COLO668 (cell line): ENCODE data around the gene FOXRED1.
"Not testable (repeated sequence)": the region's sequence is repeated elsewhere in the genome, so short reads cannot be mapped to it uniquely, and the experiment has no call there.

ENCODE experiments used
- DNase-seq: peaks from one replicate; lab custom pipeline; 2025; ENCODE audit not compliant: unreplicated experiment; lab: John Stamatoyannopoulos, UW

FOXRED1 gene

GRCh38 chr11:126277322-126277721 is 8.4 kb downstream of the FOXRED1 start:
- DNase-seq = no peak

GRCh38 chr11:126277780-126278179 is 8.8 kb downstream of the FOXRED1 start:
- no peak for DNase-seq

GRCh38 chr11:126279191-126279590 is 10.2 kb downstream of the FOXRED1 start:
- DNase-seq = no peak

DNA sequence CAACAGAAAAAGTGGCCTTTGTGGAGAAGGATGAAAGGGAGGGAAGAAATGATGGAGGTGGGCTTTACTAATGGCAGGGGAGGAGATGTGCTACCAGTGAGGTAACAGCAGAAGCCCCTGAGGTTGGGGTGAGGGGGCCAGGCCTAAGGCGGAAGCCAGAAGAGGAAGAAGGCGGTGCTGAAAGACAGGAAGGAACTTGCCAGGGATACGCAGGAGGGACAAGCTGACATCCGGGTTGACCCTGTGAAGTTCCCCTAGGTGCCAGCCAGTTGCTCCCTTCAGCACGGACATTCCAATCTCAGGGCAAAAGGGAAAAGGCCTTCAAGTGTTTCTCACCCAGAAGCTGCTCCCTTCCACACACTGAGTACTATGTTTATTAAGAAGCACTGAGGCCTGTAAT is 11.6 kb downstream of the FOXRED1 start:
- DNase-seq = no peak

GRCh38 chr11:126281245-126281644 is 12.3 kb downstream of the FOXRED1 start:
- DNase-seq = no peak

DNA sequence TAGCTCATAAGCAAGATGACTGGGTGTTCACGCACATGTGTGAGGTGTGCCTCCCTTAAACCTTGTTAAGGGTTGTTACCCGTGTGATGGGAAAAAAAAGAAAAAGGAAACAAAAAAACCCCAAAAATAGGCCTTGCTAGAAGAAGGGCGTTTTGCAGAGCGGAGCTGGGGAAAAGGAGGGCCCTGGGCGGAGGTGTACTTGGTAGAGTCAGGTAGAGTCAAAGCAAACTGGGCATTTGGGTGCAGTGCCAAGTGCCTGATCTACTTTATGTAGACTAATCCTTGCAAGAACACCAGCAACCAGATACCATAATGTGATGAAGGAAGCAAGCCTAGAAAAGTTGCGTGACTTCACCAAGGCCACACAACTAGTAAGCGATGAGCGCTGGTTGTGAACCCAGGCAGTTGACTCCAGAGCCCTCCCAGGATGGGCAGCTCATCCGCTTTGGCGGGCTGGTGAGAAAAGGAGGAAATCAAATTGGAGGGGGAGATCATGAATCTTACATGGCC is 12.8 kb downstream of the FOXRED1 start:
- DNase-seq = no peak

DNA sequence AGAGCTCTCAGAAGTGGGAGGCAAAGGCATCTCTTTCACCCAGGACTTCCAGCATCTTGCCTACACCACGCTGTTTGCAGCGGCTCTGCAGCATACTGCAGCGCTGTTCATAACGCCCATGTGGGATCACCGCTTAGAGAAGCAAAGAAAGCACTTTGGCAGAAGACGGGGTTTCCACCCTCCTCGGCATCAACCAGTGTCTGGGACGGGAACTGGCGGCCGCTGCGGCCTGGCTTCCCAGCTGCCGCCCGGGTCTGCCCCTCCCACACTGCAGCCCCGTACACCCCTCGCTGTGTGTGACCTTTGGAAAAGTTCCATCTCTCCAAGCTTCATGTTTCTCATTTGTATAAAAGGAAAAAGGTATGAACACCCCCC is 13.4 kb downstream of the FOXRED1 start:
- DNase-seq = peak; percentile 42

DNA sequence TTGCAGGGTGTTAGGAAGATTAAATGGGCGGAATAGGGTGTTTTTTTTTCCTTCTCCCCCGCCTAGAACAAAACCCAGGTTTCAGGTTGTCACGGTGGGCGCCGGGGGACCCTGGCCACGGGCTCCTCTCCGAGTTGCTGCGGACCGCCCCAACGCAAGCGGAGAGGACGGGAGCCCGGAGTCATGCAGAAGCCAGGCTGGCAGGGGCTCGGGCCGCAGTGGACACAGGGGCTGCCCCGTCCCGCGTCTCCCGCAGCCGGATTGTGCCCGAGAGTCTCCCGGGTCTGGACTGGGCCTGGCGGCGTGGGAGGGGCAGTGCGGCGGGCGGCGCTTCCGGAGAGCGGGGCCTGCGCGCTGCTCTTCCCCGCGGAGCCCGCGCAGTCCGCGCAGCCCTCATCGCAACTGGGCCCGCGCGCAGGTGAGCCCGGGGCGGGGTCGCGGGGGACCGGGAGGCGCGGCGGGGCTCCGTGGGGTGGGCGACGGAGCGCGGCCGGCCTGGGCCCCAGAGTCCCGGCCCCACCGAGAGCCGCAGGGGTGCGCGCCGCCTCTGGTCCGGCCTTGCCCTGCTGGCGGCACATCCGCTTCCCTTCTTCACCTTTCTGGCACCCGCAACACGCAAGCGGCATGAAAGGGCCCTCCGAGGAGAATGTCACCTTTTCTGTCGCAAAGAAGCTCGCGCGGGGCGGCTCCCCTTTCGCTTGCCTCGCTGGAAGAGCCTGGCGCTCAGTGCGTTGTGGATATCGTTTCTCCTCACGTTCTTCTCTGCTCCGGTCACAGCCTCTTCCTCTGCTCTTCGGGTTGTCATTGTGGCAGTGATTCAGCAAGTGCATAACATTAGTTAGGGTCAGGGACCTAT is 14.0 kb downstream of the FOXRED1 start, which contains the start of gene TIRAP:
TIRAP (plus strand) TSS at position 358 of the 856 bp plus-strand sequence. CDS start 7,802 bp downstream, outside the sequence.
- peak; percentile 74 for DNase-seq

- DNase-seq = peak; percentile 88
These were observed 15.9 kb downstream of the FOXRED1 start for GRCh38 chr11:126284829-126285228.

DNA sequence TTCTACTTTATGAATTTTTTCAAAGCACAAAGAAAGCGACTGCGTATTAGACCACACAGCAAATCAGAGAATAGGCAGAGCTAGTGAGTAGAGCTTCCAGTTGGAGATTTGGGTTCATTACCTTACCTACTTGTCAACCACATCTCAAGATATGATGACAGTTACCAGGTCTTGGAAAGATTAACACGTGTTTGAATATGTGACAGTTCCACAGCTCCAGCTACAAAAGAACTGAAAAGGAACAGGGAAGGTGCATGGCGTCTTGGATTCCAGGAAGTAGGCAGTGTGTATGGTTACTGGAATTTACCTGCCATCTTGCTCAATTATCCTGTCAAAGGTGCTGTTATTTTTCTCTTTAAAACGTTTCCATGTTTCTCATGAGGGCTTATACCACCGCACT is 19.3 kb downstream of the FOXRED1 start:
- no peak for DNase-seq

- no peak for DNase-seq
These were observed 21.9 kb downstream of the FOXRED1 start for GRCh38 chr11:126290887-126291286.

- no peak for DNase-seq
These were observed 24.8 kb downstream of the FOXRED1 start for GRCh38 chr11:126293726-126294125.

- DNase-seq = no peak
These were observed 28.1 kb downstream of the FOXRED1 start for GRCh38 chr11:126297004-126297403.

DNA sequence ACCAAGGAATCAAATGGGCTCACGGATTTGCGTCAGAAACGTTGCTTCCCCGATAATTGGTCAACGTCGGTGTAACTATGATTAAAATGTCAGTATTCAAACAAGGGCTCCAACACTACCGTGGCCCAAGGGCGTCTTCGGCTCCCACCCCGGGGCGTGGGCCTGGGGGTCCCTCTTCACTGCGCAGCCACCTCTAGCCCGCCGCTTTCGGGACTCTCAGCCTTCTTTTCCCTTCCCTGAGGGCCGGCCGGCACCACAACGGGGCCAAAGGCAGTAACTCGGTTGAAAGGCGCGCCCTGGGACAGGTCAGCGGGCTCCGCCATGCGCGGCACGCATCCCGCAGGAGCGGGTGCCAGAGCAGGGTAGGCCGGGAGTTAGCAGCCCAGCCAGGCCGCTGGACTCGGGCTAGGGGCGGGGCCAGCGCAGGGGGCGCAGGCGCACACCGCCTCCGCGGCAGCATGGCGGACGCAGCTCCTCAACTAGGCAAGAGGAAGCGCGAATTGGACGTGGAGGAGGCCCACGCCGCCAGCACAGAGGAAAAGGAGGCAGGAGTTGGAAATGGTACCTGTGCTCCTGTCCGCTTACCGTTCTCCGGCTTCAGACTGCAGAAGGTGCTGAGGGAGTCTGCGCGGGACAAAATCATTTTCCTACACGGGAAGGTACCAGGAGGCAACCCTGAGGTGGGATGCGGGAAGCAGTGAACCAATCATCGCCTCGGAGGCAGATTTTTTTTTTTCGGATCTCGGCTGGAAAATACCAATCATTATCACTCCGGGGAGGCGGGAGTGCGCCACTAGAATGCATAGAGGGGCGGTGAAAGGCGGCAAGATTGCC is 34.9 kb downstream of the FOXRED1 start, which contains the start of gene DCPS:
DCPS (plus strand) TSS at position 438 of the 834 bp plus-strand sequence; CDS start at position 459, 21 bp downstream.
- DNase-seq = peak; percentile 92

- DNase-seq = no peak
These were observed 35.6 kb downstream of the FOXRED1 start for GRCh38 chr11:126304457-126305075.

DNA sequence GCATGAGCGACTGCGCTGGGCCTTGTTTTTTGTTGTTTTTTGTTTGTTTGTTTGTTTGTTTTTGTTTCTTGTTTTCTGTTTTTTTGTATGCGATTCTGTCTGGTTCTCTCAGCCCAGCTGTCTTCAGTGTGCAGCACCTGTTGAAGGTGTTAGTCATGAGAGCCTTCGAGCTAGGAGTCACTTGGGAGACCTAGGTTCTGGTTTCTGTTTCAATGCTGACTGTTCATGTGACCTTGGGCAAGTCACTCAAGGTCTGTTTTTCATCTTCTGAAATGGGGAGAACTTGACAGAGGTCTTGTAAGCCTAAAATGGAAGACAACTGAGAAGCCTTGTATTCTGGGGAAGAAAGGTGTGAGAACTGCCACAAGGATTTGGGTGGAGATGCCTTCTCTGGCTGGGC is 36.7 kb downstream of the FOXRED1 start:
- no peak for DNase-seq

DNA sequence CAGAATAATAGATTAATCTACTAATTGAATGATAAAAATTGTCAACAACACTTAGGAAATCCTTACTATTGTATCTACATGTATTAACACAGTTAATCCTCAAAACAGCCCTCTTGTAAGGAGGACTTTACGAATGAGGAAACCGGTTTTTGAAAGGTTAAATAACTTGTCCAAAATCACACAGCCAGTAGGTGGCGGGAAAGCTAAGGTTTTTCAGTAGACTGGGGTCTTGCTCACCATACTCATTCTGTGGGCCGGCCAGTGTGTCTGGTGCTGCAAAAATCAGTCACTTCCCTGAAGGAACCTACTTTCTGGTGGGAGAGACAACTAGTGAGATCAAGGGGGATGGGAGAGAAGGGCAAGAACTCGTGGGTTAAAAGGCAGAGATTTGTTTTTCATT is 38.8 kb downstream of the FOXRED1 start:
- peak; percentile 13 for DNase-seq

DNA sequence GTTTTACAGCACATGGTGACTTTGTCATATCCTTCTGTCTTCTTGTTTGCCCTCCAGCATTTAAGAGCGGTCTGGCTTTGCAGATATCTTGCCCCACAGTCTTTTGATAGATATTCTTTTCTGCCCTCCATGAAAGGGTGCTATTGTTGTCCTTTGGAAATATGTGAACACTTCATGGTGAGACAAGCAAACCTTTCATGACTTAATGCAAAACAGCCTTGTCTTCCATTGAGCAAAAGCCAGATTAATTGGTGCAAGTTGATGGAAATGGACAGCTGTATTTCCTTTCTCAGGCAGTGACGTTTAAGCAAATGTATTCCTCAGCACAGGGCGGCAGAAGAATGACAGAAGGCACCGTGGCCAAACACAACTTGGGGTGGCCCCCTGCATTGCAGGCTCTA is 39.3 kb downstream of the FOXRED1 start:
- no peak for DNase-seq

DNA sequence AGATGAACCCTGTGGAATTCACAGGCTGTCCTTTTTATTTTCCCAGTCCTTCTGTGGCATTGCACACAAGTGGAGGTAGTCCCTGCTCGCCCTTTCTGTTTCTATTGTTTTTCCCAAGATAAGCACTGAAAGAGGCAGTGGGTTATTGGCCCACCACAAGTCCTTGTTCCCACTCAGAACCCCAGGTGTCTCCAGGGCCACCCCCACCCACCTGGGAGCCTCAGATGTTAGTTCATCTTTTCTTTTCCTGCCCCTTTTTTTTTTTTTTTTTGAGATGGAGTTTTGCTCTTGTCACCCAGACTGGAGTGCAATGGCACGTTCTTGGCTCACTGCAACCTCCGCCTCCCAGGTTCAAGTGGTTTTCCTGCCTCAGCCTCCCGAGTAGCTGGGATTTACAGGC is 39.8 kb downstream of the FOXRED1 start:
- not testable (repeated sequence) for DNase-seq

DNA sequence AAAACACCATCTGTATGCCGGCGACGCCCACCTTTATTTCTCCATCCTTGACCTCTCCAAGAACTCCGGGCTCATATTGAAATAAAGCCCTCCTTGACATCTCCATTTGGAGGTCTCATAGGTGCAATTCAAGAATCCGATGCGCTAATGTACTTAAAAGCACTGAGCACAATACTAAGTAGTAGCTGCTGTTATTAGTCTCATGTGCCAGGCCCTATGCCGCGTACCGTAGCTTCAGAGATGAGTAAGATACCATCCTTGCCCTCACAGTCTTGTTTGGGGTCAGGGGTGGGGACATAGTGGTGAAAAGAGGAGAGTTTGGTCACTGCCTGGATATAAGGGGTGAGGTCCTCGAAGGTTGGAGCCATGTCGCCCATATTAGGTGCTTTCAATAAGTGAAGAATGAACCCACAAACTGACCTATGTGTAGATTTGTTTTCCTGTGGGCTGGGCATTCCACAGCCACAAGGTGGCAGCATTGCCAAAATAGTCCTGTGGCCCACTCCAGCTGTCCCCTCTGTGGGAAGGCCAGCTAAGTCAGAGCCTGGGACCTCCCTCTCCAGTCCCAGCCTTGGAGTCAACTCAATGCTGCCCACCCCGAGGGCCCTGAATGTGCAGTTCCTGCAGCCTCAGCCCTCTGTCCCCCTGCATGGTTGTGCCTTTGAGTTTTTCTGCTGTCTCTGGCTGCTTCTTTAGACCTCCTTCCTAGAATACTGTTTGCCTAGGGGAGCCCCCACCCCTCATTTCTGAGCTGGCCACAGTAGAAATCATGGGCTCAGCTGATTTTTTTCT is 41.4 kb downstream of the FOXRED1 start:
- peak; percentile 69 for DNase-seq

GRCh38 chr11:126310992-126311310 is 42.0 kb downstream of the FOXRED1 start:
- DNase-seq = no peak
